GM18507 (cell line): ENCODE data around the gene FAM47A.

Experiments
- DNase-seq: peaks from one replicate; pipeline ENCODE4 v3.0.0; 2011; ENCODE audit warnings: low read depth; ENCODE audit not compliant: insufficient read length; ENCODE audit errors: extremely low spot score
- FAIRE-seq: peaks from 2 replicates; lab custom pipeline; 2011; peaks lifted over from hg19 to GRCh38; lab: Jason Lieb, UNC

Gene FAM47A

GRCh38 chrX:34132028-34132427, at the start of gene FAM47A:
FAM47A (minus strand) TSS chrX:34132314; CDS start chrX:34132278, 36 bp downstream.
- DNase-seq: no peak
- FAIRE-seq: no peak

DNA sequence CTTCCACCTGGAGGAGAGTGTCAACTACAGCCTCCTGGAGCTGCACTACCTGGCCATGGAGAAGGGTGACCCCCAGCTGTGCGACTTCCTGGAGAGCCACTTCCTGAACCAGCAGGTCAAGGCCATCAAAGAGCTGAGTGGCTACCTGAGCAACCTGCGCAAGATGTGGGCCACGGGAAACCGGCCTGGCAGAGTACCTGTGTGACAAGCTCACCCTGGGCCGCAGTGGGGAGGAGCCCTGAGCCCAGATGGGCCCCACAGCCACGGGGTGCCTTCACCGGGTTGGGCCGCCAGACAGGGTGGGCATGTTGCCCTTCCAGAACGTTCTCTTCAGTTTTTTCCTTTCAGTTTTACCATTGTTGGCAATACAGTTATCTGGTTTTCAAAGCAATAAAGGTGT, 15.2 kb upstream of the FAM47A start:
- DNase-seq: no peak
- FAIRE-seq: no peak

DNA sequence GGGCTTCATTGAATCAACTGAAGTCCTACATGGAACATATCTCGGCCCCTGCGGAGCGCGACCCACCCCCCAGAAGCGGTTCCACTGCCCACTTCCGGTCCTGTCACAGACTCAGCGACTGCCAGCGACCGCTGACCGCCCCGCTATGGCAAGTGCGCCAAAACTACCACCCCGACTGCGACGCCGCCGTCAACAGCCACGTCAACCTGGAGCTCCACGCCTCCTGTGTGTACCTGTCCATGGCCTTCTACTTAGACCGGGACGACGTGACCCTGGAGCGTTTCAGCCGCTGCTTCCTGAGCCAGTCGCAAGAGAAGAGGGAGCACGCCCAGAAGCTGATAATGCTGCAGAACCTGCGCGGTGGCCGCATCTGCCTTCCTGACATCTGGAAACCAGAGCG, 14.8 kb upstream of the FAM47A start:
- FAIRE-seq (no peak), DNase-seq (no peak)

DNA sequence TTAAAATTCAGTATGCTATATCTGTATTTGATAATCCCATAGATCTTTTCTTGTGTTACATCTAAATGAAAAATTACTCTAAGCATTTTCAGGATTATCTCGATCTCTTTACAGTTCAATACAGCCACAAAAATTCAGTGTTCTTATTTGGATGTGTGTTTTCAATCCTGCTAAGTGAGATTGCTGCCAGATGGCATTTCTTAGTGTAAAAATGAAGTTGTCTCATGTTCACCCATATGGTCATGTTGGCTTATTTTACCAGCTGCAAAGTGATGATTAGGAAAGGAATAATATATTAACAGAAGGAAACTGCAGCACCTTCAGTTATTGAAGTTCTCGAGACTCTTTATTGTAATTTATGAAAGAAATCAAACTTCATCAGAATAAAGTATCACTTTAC, 12.1 kb upstream of the FAM47A start:
- DNase-seq (no peak), FAIRE-seq (no peak)

- no peak for DNase-seq
- FAIRE-seq: no peak
Observed at GRCh38 chrX:34140816-34141215, 8.7 kb upstream of the FAM47A start.

- no peak for FAIRE-seq
- DNase-seq: no peak
Observed at GRCh38 chrX:34130980-34131744, 952 bp downstream of the FAM47A start.

DNA sequence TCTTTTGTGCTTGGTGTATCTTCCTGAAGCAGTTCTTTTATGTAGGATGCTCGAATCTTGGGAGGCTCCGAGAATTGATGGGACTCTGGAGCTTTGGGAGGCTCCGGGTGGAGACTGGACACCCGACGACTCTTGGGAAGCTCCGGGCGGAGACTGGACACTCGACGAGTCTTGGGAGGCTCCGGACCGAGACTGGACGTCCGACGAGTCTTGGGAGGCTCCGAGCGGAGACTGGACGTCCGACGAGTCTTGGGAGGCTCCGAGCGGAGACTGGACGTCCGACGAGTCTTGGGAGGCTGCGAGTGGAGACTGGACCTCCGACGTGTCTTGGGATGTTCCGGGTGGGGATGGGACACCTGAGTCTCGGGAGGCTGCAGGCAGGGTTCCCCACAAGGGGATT, 1.6 kb downstream of the FAM47A start:
- FAIRE-seq: no peak
- DNase-seq: no peak

DNA sequence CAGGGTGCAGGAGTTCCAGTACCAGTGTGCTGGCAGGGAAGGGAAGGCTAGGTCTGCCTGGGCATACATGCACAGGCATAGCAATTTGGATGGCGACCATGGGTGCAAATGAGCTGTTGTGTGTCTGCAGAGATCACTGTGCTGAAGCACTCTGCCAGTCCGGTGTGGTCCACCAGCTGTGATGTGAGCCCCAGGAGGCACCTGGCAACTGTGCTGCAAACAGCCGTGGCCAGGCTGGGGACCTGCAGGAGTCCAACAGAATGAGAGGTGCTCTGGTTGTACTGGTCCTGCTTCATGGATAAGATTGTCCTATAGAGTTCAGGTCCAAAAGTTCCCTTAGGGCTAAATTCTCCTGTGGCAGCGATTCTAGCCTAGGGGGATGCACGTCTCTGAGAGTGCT, 6.1 kb downstream of the FAM47A start:
- FAIRE-seq (no peak), DNase-seq (no peak)

GRCh38 chrX:34119122-34119521, 13.0 kb downstream of the FAM47A start:
- FAIRE-seq (no peak), DNase-seq (no peak)

- DNase-seq (no peak), FAIRE-seq (no peak)
Observed at GRCh38 chrX:34112459-34112858, 19.7 kb downstream of the FAM47A start.
